ENCODE data around the gene CDK5RAP1.

DNA sequence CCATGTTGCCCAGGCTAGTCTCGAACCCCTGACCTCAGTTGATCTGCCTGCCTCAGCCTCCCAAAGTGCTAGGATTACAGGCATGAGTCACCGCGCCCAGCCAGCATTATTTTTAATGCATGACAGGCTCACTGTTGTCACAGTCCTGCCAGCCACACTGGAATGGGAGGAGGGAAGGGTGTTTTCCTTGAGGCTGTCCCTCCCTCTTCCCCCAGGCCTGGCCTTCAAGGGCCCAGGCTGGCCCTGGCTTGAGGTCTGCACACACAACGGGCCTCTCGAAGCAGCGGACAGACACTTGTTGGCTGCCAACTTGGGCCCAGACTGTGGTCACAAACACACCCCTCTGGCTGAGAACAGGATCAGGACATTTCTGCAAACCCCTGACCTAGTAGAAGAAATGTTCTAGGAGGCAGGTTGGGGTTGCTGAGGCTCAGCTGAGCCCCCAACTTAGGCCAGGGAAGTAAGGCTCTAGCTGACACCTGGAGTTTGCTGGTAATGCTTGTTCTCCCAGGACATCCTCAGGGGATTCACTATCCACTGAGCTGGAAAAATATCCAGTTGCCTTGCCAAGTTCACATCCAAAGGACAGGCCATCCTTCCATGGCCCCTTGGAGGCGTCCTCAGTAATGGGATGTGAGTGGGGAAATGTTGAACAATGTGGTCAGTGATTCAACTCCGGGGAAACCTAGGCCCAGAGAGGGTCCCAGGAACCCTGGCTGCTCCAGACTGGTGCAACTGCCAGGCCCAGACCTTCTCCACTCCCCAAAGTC lies 32.3 kb upstream of the CDK5RAP1 start:
- TF ChIP-seq, protein P1, sequence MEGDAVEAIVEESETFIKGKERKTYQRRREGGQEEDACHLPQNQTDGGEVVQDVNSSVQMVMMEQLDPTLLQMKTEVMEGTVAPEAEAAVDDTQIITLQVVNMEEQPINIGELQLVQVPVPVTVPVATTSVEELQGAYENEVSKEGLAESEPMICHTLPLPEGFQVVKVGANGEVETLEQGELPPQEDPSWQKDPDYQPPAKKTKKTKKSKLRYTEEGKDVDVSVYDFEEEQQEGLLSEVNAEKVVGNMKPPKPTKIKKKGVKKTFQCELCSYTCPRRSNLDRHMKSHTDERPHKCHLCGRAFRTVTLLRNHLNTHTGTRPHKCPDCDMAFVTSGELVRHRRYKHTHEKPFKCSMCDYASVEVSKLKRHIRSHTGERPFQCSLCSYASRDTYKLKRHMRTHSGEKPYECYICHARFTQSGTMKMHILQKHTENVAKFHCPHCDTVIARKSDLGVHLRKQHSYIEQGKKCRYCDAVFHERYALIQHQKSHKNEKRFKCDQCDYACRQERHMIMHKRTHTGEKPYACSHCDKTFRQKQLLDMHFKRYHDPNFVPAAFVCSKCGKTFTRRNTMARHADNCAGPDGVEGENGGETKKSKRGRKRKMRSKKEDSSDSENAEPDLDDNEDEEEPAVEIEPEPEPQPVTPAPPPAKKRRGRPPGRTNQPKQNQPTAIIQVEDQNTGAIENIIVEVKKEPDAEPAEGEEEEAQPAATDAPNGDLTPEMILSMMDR (IDR thresholded peaks at IDR 0.05; ENCODE audit: low read depth, low read length), result no peak
- no peak for TF ChIP-seq EZH2phosphoT487 (IDR thresholded peaks at IDR 0.05; ENCODE audit: low read depth)

Data from OCI-LY3 (cell line).